NOMO-1 treated with DMSO at 0.1 percent for 48 hours (cell line): ENCODE data around the gene PGPEP1.
"Not testable (repeated sequence)": the region's sequence is repeated elsewhere in the genome, so short reads cannot be mapped to it uniquely, and the experiment has no call there.

ENCODE experiments used
- DNase-seq: peaks from one replicate; lab custom pipeline; 2025; ENCODE audit not compliant: unreplicated experiment; lab: John Stamatoyannopoulos, UW

PGPEP1 gene

DNA sequence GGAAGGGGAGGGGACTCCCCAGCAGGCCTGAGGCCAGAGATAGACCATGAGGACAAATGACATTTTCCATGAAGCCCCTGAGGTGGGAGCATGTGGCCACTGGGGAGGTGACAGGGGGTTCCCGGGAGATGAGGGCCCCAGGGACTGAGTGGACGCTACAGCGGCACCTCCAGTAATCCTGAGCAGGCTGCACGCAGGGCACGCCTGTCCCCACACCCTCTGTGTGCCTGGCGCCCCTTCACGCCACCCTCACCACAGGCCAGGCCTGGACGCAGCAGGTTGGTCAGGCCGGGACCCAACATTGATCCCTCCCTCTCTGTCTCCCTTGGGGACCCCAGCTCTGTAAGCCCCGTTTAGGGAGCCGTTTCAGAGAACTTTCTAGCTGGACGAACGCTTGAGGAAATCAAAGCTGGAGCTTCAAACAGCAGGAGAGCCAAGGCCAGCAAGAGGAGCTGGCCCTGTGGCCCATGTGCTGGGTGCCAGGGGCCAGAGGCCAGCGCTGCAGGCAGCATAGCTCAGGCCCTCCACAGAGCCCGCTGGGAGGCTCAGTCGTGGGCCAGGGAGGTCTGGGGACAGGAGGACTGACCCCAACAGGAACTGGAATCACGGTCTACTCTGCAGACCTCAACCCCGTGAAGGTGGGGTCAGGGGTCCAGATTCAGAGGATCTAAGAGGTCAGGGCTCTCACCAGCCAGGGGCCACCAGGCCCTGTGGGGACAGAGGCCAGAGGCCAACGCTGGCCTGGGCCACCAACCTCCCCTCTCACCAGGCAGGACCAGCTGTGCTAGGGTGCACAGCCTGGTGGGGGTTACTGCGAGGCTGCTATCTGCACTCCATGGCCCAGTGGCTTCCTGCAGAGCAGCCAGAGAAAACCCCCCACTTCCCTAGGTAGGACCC is 32.1 kb upstream of the PGPEP1 start:
- DNase-seq: no peak

DNA sequence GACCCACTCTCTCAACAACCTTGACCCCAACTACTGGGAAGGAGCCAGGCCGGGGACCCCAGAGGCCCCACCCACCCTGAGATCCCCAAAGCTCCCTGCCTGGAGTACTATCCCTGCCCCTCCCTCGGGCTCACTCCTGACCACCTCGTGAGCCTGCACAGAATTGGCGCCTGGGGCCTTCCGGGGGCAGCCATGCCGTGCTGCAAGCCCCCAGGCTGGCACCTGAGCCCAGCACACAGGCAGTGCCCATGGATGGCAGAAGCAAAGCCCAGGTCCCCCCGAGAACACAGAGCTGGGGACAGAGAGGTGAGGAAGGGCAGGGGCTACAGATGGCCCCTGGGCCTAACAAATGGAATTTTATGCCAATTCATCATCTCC is 31.5 kb upstream of the PGPEP1 start:
- DNase-seq: no peak

DNA sequence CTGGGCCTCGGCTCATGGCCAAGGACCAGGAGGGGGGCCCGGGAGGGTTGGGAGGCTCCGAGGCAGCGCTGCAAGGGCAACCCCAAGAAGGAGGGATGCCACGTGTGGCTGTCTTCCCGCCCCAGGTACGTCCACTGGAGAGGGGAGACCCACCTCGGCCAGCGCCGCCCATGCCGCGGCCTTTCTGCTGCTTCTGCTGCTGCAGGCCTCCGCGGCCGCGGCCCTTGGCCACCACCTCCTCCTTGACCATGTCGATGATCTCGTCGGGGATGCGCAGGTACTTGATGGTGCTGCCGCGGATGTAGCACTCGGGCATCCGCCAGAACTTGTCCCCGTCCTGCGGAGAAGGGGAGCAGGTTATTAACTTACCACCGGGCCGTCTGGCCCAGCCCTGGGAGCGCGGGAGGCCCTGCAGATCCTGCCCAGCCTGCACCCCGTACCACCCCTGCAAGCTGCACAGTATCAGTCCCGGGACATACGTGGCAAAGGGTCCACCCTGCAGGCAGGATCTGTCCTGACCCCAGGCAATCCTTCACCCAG is 30.8 kb upstream of the PGPEP1 start:
- DNase-seq: no peak

DNA sequence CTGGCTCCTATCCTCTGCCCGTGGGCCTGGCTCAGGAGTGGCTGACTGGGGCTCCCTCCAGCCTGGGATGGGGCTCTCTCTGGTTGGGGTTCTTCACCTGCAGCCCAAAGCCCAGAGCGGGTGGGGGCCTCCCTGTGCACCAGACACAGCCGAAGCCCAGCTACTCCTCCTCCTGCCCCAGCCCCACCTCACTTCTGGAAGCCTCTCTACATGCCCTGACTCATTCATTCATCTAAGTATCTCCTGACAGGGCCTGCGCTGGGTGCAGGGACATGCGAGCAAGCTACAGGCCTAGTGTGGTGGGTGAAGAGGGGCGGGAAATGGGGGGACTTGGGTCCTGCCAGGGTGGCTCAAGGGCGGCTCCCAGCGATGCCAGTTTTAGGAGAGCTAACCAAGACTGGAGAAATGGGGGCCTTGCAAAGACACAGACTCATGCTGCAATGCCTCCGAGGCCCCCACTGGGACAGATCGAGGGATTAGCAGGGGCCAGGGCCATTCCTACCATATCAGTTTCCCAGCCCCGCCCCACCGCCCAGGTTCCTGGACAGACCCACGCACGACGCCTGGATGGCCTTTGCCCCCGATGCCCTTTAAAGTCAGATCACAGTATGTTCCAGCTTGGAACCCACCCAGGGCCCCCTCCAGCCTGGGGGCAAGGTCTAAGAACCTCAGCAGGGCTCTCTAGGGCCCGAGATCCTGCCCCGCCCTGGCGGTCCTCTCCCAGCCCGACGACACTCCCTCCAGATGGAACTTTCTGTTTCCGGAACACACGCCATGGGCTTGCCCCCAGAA is 30.1 kb upstream of the PGPEP1 start:
- DNase-seq: no peak

DNA sequence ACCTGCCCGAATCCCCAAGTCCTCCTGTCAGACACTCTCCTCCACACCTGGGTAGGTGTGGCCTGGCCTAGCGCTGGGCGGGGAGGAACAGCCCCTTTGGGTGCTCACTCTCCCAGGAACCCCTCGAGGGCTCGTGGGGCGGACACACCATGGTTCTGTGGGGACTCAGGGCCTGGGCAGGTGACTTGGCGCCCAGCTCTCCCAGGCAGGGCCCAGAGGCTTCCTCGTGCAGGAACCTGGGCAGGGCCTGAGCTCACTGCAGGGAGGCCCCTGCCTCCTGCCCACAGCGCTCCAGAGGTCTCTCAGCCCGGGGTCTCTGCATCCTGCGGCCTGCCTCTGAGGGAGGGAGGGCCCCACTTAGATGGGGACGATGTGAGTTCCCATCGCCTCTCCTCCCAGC is 29.4 kb upstream of the PGPEP1 start:
- no peak for DNase-seq

DNA sequence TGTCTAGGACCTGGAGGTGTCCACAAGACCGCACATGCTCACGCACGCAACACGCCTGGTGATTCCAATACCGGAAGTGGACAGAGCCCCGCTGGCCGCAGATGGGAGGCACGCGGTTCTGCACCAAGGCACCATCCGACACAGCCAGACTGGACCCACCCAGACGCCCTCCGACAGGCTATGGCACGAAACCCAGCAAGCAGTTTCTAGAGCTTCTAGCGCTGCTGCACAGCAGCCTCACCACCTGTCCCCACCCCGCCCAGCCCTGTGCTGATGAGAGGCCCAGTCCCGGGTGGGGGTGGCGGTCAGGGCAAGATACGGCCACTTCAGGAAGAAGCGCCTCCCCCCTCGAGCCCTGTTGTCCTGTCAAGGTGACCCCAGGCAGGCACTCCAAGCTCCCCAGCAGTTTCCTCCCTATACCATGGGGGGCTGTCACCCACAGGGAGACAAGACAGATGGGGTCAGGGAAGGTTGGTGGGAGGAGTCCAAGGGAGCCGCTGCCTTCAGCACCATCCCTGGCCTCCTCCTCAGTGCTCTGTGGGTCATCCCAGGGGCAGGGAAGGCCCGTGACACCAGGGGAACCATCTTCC is 28.8 kb upstream of the PGPEP1 start:
- DNase-seq: no peak

DNA sequence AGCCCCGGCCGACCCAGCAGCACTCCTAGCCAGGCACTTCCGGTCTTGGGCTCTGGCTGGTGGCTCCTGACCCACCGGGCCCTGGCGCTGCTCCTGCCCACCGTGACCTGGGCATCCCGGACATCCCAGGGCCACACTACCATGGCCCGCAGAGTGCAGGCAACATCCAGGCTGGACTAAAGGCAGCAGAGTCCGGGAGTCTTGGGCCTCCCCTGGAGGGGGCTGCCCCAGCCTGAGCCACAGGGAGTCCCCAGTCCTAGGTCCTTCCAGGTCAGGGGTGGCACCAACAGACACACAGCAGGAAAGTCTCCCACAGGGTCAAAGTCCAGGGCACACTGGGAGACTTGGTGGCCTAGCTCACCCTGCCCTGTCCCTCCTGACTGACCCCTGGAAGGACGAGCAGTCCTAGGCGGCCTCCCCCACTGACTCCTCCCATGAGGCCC is 28.3 kb upstream of the PGPEP1 start:
- DNase-seq: no peak

DNA sequence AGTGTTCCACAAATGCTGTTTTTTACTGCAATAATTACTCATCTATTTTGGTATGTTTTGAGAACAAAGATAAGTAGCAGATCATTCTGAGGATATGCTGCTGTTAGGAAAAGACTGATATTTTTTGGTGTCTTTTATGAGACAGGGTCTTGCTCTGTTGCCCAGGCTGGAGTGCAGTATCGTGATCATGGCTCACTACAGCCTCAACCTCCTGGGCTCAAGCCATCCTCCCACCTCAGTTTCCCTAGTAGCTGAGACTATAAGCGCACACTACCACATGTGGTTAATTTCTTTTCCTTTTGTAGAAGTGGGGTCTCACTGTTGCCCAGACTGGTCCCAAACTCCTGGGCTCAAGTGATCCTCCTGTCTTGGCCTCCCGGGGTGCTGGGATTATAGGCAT is 27.0 kb upstream of the PGPEP1 start:
- DNase-seq: no peak

DNA sequence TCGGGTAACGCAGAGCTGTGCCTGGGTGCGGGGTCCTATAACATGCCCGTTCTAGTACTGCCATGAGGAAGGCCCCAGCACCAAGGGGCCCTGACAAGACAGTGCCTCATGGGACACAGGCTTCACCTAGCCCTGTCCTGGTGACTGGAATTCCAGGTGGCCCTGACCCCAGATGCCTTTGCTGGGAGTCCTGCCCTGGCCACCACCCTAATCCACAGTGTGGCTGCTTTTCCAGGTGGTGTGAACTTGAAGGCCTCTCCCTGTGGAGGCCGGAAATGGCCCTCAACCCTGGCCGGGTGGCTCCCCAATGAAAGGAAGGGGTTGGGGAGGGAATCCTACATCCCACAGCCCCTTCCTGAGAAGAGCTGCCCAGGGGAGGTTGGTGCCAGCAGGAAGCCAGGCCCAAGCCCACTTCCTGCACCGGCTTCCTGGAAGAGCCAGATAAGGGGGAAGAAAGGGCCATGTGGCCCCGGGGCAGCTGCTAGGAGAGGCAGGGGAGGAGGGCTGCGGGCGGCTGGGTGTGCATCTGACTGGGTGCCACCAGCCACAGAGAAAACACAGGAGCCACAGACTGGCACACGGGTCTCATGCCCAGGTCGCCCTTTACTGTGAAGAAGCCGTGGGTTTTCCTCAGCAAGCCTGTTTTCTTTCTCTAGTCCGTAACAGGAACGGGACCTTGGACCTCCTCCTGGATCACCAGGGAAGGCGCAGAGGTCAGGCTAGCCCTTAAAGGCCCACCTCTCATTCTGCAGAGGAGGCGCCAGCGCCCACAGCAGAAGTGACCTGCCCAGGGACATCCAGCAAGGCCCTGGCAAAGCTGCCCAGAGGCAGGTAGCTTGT is 22.2 kb upstream of the PGPEP1 start:
- DNase-seq: no peak

DNA sequence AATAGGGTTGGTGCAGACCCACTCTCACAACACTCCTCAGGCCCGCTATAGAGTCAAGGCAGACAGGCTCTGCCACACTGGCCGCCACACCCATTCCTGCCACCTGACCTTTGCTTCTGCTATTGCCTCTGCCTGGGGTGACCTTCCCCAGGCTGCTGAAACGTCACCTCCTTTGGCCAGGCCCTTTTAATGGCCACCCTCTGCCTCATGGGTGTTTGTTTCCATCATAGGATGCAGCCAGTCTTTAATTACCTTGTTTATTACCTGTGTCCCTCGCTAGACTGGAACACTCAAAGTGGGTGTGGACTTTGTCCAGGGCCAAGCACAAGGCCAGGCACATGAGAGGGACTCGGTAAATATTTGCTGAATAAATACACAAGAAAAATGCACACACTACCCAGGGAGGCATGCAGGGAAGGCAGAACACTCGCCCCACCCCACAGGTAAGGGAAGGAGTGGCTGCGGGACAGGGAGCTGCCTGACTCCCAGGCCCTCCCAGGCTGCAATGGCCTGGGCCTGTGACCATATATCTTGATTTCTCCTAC is 20.7 kb upstream of the PGPEP1 start:
- no peak for DNase-seq

DNA sequence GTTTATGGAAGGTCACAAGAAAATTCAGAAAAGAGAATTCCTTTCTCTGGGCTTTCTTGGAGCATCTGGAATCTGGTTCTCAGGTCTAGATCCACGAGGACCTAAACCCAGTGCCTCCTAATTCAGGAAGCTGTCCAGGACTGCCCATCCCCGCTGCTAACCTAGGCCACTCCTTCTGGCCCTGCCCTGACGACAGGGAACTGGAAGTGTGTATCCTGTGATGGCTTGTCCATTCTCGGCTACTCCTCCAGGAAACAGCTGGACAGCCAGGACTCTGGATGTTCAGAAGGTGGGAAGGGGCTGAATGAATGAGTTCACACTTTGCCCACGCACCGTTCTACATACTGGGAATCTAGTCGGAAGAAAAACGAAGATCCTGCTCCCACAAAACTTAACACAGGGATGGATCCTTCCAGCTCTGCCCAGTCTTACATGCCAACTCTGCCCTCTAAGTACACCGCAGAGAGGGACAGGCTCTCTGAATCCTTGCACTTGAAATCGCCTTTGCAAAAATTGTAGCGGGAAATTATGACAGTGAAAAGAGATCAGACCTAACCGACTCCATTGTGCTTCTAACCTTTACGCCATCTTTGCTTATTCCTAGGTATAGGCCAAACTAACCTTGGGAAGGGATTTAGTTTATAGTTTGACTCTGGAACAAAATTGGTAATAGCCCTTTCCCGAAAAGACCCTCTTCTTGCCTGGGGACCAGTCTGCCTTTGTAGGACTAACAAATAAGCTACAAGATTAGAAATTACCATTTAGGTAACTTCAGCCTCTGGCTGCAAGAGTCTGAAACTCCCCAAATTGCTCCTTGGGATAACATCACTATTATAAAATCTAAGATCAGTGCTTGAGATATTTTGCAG is 19.3 kb upstream of the PGPEP1 start:
- DNase-seq: no peak

DNA sequence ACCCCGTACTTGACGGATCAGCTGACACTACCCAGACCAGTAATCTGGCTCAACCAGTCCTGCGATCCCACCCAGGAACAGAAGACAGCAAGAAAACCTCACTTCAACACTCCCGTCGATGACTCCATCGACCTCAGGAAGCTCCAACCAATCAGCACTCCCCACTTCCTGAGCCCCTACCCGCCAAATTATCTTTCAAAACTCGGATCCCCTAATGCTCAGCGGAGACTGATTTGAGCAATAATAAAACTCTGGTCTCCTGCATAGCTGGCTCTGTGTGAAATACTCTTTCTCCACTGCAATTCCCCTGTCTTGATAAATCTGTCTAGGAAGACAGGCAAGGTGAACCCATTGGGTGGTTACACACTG is 18.7 kb upstream of the PGPEP1 start:
- peak; percentile 59 for DNase-seq

DNA sequence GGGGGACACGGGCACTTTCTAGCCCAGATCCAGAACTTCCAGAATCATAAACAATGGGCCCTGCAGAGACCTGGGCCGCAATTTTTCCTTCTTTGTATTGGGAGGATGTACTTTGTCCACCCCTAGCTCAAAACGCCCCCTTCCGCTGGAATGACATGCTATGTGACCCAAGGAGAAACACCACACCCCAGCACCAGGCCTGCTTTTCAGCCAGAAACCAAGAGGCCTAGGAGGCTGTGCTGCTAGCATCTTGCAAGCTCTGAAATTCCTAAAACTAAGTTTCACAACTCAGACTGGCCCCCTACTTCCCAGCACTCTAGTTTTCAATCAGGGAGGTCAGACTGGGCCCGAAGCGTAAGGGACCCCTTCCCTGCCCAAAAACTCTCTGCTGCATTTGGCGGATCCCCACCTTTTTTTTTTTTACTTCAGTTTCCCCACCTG is 18.1 kb upstream of the PGPEP1 start:
- DNase-seq: peak; percentile 50

DNA sequence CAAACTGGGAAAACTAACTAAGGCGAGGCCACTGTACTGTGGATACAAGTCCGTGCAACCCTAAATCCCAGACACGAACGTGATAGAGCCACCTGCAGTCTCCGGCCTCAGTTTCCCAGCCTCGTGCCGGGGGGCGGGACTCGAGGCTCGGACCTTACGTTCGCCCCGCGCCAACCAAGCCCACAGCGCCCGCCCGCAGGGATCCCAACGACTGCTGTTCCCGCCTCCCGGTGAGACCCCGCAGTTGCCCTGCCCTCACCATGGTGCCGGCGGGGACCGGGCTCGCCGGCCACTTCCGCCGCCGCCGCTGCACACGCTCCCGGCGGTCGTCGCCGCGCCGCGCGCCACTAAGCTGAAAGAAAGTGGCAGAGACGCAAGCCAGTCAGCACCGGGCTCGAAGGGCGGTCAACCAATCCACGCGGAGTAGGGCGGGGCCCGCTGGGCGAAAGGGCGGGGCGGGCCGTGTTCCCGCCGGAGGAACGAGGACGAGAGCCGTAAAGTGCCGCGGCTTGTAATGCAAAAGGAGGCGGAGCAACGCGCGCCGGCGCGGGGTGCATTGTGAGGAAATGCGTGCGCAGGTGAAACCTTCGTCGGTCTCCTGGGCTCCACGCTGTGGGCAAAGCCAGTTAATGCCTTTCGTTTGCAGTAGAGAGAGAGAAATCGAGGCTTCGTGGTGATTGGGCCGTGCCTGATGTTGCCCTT is 17.5 kb upstream of the PGPEP1 start, which contains the start of gene LSM4:
LSM4 (minus strand) TSS at position 318 of the 702 bp plus-strand sequence; CDS start at position 262, 56 bp downstream.
- peak; percentile 98 for DNase-seq

DNA sequence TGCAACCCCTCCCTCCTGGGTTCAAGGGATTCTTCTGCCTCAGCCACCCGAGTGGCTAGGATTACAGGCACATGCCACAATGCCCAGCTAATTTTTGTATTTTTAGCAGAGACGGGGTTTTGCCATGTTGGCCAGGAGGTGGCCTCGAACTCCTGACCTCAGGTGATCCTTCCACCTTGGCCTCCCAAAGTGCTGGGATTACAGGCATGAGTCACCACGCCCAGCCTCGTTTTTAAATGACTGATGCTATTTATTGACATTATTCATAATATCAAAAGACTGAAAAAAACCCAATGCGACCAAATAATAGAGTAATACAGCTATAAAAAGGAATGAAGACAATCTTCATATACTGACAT is 16.0 kb upstream of the PGPEP1 start:
- not testable (repeated sequence) for DNase-seq

DNA sequence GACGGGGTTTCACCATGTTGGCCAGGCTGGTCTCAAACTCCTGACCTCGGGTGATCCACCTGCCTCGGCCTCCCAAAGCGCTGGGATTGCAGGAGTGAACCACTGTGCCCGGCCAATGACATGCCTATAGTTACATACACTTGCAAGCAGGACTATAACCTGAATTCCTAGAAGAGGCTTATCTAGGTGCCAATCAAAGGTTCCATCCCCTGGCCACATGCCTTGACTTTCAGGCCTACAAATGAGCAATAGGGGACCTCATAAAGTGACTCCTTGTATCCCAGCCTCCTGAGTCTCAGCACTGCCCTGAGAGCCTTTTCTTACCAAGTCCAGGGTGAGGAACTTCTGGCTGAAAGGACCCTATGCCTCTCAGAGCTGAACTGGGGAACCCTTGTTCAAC is 13.6 kb upstream of the PGPEP1 start:
- DNase-seq: no peak

DNA sequence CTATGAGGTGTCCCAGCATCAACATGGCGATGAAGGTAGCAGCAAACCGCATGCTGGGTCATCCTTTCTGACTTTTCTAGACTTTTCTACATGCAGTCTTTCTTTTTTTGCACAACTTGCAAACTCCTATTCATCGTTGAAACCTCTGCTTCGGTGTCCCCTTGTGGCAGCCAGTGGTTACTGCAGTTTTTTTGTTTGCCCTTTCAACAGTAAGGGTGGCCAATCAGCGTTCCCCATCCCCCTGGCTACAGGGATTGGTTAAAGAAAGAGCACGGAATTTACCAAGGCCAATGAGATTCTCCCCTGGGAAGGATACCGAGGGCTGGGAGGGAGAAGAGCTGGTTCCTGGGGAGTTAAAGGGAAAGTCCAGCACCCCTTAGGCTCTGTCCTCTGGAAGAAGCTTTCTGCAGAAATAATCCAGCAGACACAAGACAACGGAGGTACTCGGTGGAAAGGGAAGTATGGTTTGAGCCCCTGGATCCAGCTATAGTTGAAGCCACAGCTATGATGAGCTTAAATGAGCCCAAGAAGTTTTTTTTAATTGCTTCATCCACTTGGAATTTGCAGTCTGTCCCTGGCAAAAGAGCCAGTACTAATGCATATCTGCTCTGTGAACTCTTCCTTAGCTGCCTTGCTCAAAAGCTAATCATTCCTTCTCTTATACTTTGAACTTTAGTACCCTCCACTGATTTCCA is 11.9 kb upstream of the PGPEP1 start:
- peak; percentile 95 for DNase-seq

DNA sequence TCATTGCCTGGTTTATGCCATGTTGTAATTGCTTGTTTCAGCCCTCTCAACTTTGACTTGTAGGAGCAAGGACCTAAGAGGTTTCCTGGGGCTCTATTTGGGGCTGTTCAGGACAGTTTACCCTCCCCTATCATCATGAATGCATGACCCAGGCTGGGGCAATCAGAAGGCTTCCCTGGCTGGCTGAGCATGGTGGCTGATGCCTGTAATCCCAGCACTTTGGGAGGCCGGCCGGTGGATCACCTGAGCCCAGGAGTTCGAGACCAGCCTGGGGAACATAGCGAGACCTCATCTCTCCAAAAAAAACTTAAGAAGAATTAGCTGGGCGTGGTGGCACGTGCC is 11.4 kb upstream of the PGPEP1 start:
- DNase-seq: no peak
